Measurements from ENCODE around the gene PCGF6.

DNA sequence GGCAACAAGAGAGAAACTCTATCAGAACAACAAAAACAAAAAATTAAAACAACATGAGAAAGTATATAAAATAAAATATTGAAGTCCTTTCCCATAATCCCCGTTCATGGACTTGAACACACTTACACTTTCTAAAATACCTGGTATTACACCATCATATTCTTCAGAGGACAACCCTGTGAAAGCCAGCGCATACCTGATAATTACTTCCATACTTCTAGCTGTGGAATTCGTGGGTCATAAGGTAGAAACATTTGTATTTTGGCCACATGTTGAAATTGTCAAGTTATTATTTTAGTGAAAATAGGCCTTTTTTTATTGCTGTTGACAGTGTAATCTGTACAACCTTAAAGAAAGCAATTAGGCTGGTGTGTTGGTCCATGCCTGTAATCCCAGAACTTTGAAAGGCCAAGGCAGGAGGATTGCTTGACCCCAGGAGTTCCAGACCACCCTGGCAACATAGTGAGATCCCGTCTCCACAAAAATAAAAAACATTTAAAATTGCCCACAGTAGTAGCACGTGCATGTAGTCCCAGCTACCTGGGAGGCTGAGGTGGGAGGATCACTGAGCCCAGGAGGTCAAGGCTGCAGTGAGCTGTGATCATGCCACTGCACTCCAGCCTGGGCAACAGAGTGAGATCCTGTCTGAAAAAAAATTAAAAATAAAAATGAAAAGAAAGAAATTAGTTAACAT, 5.1 kb upstream of the PCGF6 start:
- TF ChIP-seq, protein P1, sequence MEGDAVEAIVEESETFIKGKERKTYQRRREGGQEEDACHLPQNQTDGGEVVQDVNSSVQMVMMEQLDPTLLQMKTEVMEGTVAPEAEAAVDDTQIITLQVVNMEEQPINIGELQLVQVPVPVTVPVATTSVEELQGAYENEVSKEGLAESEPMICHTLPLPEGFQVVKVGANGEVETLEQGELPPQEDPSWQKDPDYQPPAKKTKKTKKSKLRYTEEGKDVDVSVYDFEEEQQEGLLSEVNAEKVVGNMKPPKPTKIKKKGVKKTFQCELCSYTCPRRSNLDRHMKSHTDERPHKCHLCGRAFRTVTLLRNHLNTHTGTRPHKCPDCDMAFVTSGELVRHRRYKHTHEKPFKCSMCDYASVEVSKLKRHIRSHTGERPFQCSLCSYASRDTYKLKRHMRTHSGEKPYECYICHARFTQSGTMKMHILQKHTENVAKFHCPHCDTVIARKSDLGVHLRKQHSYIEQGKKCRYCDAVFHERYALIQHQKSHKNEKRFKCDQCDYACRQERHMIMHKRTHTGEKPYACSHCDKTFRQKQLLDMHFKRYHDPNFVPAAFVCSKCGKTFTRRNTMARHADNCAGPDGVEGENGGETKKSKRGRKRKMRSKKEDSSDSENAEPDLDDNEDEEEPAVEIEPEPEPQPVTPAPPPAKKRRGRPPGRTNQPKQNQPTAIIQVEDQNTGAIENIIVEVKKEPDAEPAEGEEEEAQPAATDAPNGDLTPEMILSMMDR (IDR thresholded peaks at IDR 0.05; ENCODE audit: poor library complexity): no peak
- no peak for TF ChIP-seq EZH2 (IDR thresholded peaks at IDR 0.05; ENCODE audit: borderline replicate concordance)
